ENCODE measurements around the gene KCNK18. TPM values are rescaled to one million over a fixed set of nuclear protein-coding genes. Genes with fewer than 3 reads are reported as not detected.

Gene KCNK18
- total RNA-seq, 1 donor from 2014 or later: not detected

- Mint-ChIP-seq H3K4me1 (ENCODE audit: unreplicated experiment) (no peaks in the 10 kb centered on the region), H3K36me3 (no peaks in the 10 kb centered on the region), H3K9me3 (peaks cover 4% of the 10 kb centered on the region), H3K27me3 (peaks cover 23% of the 10 kb centered on the region), H3K27ac (no peak overlapping the region), H3K4me3 (no peak overlapping the region)
- DNase-seq (ENCODE audit: extremely low spot score, unreplicated experiment): no peak
- TF ChIP-seq, protein P1, sequence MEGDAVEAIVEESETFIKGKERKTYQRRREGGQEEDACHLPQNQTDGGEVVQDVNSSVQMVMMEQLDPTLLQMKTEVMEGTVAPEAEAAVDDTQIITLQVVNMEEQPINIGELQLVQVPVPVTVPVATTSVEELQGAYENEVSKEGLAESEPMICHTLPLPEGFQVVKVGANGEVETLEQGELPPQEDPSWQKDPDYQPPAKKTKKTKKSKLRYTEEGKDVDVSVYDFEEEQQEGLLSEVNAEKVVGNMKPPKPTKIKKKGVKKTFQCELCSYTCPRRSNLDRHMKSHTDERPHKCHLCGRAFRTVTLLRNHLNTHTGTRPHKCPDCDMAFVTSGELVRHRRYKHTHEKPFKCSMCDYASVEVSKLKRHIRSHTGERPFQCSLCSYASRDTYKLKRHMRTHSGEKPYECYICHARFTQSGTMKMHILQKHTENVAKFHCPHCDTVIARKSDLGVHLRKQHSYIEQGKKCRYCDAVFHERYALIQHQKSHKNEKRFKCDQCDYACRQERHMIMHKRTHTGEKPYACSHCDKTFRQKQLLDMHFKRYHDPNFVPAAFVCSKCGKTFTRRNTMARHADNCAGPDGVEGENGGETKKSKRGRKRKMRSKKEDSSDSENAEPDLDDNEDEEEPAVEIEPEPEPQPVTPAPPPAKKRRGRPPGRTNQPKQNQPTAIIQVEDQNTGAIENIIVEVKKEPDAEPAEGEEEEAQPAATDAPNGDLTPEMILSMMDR (conservative IDR thresholded peaks at IDR 0.05): no peak
Observed at GRCh38 chr10:117186832-117187615, 10.3 kb upstream of the KCNK18 start.

GRCh38 chr10:117188371-117188770, 8.9 kb upstream of the KCNK18 start:
- no peak overlapping the region for H3K27ac Mint-ChIP-seq
- no peaks in the 10 kb centered on the region for H3K36me3 Mint-ChIP-seq
- TF ChIP-seq, protein P1 (conservative IDR thresholded peaks at IDR 0.05): no peak
- H3K4me3 Mint-ChIP-seq: no peak overlapping the region
- peaks cover 16% of the 10 kb centered on the region for H3K27me3 Mint-ChIP-seq
- no peak for DNase-seq (ENCODE audit: extremely low spot score, unreplicated experiment)
- peaks cover 4% of the 10 kb centered on the region for H3K9me3 Mint-ChIP-seq
- H3K4me1 Mint-ChIP-seq (ENCODE audit: unreplicated experiment): no peaks in the 10 kb centered on the region

- Mint-ChIP-seq H3K4me3 (no peak overlapping the region), H3K9me3 (peaks cover 4% of the 10 kb centered on the region), H3K36me3 (no peaks in the 10 kb centered on the region), H3K27ac (no peak overlapping the region), H3K27me3 (peaks cover 15% of the 10 kb centered on the region), H3K4me1 (ENCODE audit: unreplicated experiment) (no peaks in the 10 kb centered on the region)
- no peak for DNase-seq (ENCODE audit: extremely low spot score, unreplicated experiment)
- TF ChIP-seq, protein P1 (conservative IDR thresholded peaks at IDR 0.05): no peak
Observed at GRCh38 chr10:117189557-117189956, 7.7 kb upstream of the KCNK18 start.

DNA sequence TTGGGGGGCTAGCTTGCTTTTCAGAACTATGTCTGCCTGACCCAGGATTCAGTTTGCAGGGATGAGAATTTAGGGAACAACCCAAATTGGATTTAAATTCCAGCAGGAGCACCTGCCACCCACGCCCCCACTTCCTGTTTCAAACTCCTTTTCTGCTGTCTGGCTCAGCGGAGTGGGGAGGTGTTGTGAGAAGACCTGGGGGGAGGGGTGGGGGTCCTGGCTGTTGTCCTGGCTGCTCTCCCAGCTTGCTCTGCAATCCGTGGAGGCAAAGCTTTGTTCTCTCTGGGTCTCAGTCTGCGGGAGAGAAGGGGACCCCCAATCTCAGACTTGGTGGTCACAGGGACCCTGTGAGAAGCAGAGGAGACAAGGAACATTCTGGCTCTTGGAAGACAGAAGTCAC, 799 bp downstream of the KCNK18 start:
- TF ChIP-seq, protein P1 (conservative IDR thresholded peaks at IDR 0.05): no peak
- no peak for DNase-seq (ENCODE audit: extremely low spot score, unreplicated experiment)
- no peak overlapping the region for H3K4me3 Mint-ChIP-seq

DNA sequence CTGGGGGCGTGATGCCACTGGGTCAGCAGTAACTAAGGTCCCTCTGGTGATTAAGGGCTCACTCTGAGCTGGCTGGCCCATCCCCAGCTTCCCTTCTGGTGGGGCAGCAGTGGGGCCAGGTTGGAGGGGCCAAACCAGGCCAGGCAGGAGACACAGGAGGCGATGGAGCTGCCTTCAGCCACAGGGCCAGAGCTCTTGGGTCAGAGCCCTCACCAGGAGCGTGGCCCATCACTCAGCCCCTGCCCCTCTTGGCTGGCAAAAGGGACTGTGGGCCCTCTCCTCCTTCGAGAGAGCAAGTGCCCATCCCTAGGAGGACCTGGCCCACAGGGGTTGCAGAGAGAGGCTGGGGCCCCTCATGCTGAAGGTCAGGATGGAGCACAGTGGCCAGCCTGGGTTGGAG, 4.5 kb downstream of the KCNK18 start:
- Mint-ChIP-seq H3K9me3 (peaks cover 5% of the 10 kb centered on the region), H3K36me3 (no peaks in the 10 kb centered on the region), H3K27ac (no peak overlapping the region), H3K4me1 (ENCODE audit: unreplicated experiment) (no peaks in the 10 kb centered on the region), H3K27me3 (peaks cover 13% of the 10 kb centered on the region), H3K4me3 (no peak overlapping the region)
- no peak for DNase-seq (ENCODE audit: extremely low spot score, unreplicated experiment)
- TF ChIP-seq, protein P1 (conservative IDR thresholded peaks at IDR 0.05): no peak

More for the DNA sequence above, 799 bp downstream of the KCNK18 start:
- H3K36me3 Mint-ChIP-seq: no peaks in the 10 kb centered on the region
- H3K27ac Mint-ChIP-seq: no peak overlapping the region
- H3K9me3 Mint-ChIP-seq: no peaks in the 10 kb centered on the region
- H3K4me1 Mint-ChIP-seq (ENCODE audit: unreplicated experiment): no peaks in the 10 kb centered on the region
- H3K27me3 Mint-ChIP-seq: peaks cover 22% of the 10 kb centered on the region
